Calu3 (cell line): ENCODE results near the gene MRTFA. TPM values are rescaled to one million over a fixed set of nuclear protein-coding genes. Genes with fewer than 3 reads are reported as not detected.

Experiments used
- BruUV-seq: library from RNA; stranded (reverse); fragments of 400-500 nt; replicated peaks from 2 replicates; lab custom pipeline; 2021; lab: Mats Ljungman, UMichigan
- CTCF ChIA-PET: fragments of 300-600 bp; sonication (Branson Sonifier 250); formaldehyde crosslinking; loops from one replicate; lab custom pipeline; 2022; ENCODE audit warnings: antibody characterized with exemption; lab: Charles Lee
- DNase-seq: peaks from one replicate; pipeline ENCODE4 v3.0.0; 2022
- H3K27ac Mint-ChIP-seq: one replicate; pipeline ENCODE4 v1.8.0; 2022; ENCODE audit warnings: mixed read lengths; ENCODE audit not compliant: unreplicated experiment
- H3K27me3 Mint-ChIP-seq: one replicate; pipeline ENCODE4 v1.8.0; 2022; ENCODE audit warnings: mixed read lengths; ENCODE audit not compliant: unreplicated experiment
- H3K36me3 Mint-ChIP-seq: one replicate; pipeline ENCODE4 v1.8.0; 2022; ENCODE audit warnings: mild to moderate bottlenecking, moderate library complexity, mixed read lengths; ENCODE audit not compliant: insufficient read depth, unreplicated experiment
- H3K4me1 Mint-ChIP-seq: one replicate; pipeline ENCODE4 v1.8.0; 2022; ENCODE audit warnings: mild to moderate bottlenecking, low read depth, mixed read lengths; ENCODE audit not compliant: unreplicated experiment
- H3K4me3 Mint-ChIP-seq: one replicate; pipeline ENCODE4 v1.8.0; 2022; ENCODE audit warnings: mild to moderate bottlenecking, low read depth, moderate library complexity, mixed read lengths; ENCODE audit not compliant: unreplicated experiment
- H3K9me3 Mint-ChIP-seq: one replicate; pipeline ENCODE4 v1.8.0; 2022; ENCODE audit warnings: low read depth, mixed read lengths; ENCODE audit not compliant: unreplicated experiment
- CTCF ChIP-seq: fragments of 200-600 bp; IDR thresholded peaks from one replicate; pipeline ENCODE4 v1.8.0; 2022; ENCODE audit warnings: antibody characterized with exemption; ENCODE audit not compliant: unreplicated experiment
- intact Hi-C: fragments of 100-400 bp; cut with micrococcal nuclease; formaldehyde crosslinking; loops from one replicate; pipeline ENCODE4 v1.10.0; 2022; ENCODE audit not compliant: unreplicated experiment
- total RNA-seq: library from RNA; stranded (reverse); gene quantifications from 2 replicates; pipeline ENCODE4 v1.2.3, GENCODE V29; 2022

MRTFA gene
- total RNA-seq, 1 experiment from 2014 or later, result 54.1 TPM

GRCh38 chr22:40404251-40405177, 232.0 kb downstream of the MRTFA start:
- H3K4me3 Mint-ChIP-seq, result no peak overlapping the region
- no peak for DNase-seq
- CTCF ChIA-PET, result no interaction called here
- no peak for TF ChIP-seq CTCF
- no peaks in the 10 kb centered on the region for H3K27me3 Mint-ChIP-seq
- peaks cover 45% of the 10 kb centered on the region for H3K36me3 Mint-ChIP-seq
- no TSS peak for BruUV-seq
- intact Hi-C loops, result no loop called here
- no peaks in the 10 kb centered on the region for H3K9me3 Mint-ChIP-seq
- H3K4me1 Mint-ChIP-seq, result no peaks in the 10 kb centered on the region
- no peak overlapping the region for H3K27ac Mint-ChIP-seq

DNA sequence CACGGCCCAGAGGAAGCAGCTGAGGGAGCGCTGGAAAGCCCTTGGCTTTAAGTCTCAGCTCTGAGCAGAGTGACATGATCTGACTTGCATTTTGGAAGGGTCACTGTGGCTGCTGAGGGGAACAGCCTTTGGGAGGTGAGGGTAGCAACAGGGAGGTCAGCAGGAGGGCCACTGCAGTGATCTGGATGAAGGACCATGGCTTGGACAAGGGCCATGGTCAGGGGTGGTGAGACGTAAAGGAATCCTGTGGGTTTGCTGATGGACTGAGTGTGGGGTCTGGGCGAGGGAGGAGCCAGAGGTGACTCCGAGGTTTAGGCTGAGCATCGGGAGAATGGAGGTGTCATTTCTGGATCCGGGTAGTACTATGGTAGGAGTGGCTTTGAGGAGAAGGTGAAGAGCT, 232.9 kb downstream of the MRTFA start:
- H3K4me1 Mint-ChIP-seq, result no peaks in the 10 kb centered on the region
- H3K9me3 Mint-ChIP-seq, result no peaks in the 10 kb centered on the region
- no peak for DNase-seq
- CTCF ChIA-PET, result no interaction called here
- no TSS peak for BruUV-seq
- peaks cover 37% of the 10 kb centered on the region for H3K36me3 Mint-ChIP-seq
- peak overlapping the region; percentile 1 for H3K27ac Mint-ChIP-seq
- H3K4me3 Mint-ChIP-seq, result no peak overlapping the region
- intact Hi-C loops, result no loop called here
- TF ChIP-seq CTCF, result no peak
- H3K27me3 Mint-ChIP-seq, result no peaks in the 10 kb centered on the region

DNA sequence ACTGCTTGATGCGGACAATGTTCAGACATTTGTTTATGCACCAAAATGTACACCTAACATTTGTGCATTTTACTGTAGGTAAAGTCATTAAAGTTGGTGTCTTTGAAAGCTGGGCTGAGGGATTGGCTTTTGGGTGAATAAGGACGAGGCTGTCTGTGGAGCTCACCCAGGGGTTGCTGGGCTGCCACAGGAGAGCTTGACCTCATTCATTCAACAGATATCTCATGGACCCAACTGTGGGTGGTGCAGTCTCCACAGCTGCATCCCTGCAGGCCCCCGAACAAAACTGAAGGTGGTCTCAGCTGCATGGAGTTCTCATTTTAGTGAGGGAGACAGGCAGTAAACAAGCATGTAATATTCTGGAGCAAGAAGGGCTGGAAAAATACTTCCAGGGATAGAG, 233.4 kb downstream of the MRTFA start:
- Mint-ChIP-seq H3K4me1 (no peaks in the 10 kb centered on the region), H3K9me3 (no peaks in the 10 kb centered on the region), H3K4me3 (no peak overlapping the region), H3K27me3 (no peaks in the 10 kb centered on the region), H3K27ac (no peak overlapping the region), H3K36me3 (peaks cover 32% of the 10 kb centered on the region)
- CTCF ChIA-PET, result no interaction called here
- intact Hi-C loops, result no loop called here
- DNase-seq, result no peak
- TF ChIP-seq CTCF, result no peak
- BruUV-seq, result no TSS peak

GRCh38 chr22:40401981-40402406, 234.5 kb downstream of the MRTFA start:
- DNase-seq, result no peak
- Mint-ChIP-seq H3K9me3 (no peaks in the 10 kb centered on the region), H3K27ac (no peak overlapping the region), H3K27me3 (no peaks in the 10 kb centered on the region), H3K4me3 (no peak overlapping the region), H3K36me3 (peaks cover 27% of the 10 kb centered on the region), H3K4me1 (peaks cover 10% of the 10 kb centered on the region)
- intact Hi-C loops, result no loop called here
- no peak for TF ChIP-seq CTCF
- no TSS peak for BruUV-seq
- CTCF ChIA-PET, result no interaction called here
